PFSK-1 (cell line): ENCODE measurements around the gene SHF.

Experiments
- FOXP2 ChIP-seq: optimal IDR thresholded peaks from 2 replicates; pipeline ENCODE3; 2011; ENCODE audit warnings: borderline replicate concordance, control low read depth, inconsistent platforms; ENCODE audit not compliant: insufficient read depth; ENCODE audit errors: extremely low read length, extremely low read depth
- POLR2AphosphoS5 ChIP-seq: IDR thresholded peaks from 2 replicates; pipeline ENCODE4 v1.6.1; 2012; ENCODE audit warnings: low read depth, mild to moderate bottlenecking, control low read depth, low read length, moderate library complexity
- SIN3A ChIP-seq: IDR thresholded peaks from 2 replicates; pipeline ENCODE4 v1.6.1; 2012; ENCODE audit warnings: mild to moderate bottlenecking, low read length, moderate library complexity, borderline replicate concordance; ENCODE audit not compliant: insufficient read depth
- TAF1 ChIP-seq: IDR thresholded peaks from 2 replicates; pipeline ENCODE4 v1.6.1; 2012; ENCODE audit warnings: low read length, control low read depth, borderline replicate concordance; ENCODE audit not compliant: insufficient read depth
- TF ChIP-seq, protein P1 (sequence below), 2 experiments: IDR thresholded peaks; 2 replicates each; pipeline versions ENCODE4 v1.6.1 to v1.8.0; 2011 to 2012; ENCODE audit warnings: low read depth in 2 of 2, low read length in 2 of 2, control low read depth in 1 of 2, inconsistent platforms in 1 of 2, mild to moderate bottlenecking in 1 of 2, moderate library complexity in 1 of 2; ENCODE audit not compliant: insufficient read depth in 1 of 2

Gene SHF

DNA sequence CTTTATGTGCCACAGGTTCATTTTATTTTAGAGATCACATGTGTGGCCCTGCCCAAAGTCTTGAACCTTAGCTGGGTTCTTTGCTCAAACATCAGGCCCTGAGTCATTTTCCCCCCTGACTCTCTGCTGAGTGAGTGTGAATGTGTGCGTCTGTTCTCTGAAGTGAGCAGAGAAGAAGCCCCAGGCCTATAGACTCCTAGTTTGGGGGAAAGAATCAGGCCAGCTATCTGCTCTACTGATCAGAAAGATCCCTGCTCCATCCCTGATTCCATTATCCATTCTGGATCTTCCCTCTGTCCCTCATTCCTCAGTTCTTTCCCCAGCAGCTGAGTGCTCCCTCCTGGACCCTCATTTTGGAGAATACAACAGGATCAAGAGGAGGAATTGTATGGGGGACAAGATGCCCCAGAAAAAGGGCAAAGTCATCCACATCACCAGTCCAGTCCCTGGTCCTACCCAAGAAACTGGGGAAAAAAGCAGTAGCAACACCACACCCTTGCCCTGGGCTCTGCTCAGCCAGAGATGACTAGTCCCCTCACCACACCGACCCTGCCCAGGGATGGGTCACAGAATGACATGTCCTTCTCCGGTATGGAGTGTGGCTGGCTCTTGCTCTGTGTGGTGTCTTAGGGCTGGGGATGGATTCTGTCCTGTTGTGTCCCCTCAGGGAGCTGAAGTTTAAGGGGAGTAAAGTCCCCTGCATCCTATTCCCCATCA is 54.8 kb downstream of the SHF start:
- TF ChIP-seq SIN3A (no peak), POLR2AphosphoS5 (no peak), TAF1 (no peak), FOXP2 (no peak)
- TF ChIP-seq, protein P1, sequence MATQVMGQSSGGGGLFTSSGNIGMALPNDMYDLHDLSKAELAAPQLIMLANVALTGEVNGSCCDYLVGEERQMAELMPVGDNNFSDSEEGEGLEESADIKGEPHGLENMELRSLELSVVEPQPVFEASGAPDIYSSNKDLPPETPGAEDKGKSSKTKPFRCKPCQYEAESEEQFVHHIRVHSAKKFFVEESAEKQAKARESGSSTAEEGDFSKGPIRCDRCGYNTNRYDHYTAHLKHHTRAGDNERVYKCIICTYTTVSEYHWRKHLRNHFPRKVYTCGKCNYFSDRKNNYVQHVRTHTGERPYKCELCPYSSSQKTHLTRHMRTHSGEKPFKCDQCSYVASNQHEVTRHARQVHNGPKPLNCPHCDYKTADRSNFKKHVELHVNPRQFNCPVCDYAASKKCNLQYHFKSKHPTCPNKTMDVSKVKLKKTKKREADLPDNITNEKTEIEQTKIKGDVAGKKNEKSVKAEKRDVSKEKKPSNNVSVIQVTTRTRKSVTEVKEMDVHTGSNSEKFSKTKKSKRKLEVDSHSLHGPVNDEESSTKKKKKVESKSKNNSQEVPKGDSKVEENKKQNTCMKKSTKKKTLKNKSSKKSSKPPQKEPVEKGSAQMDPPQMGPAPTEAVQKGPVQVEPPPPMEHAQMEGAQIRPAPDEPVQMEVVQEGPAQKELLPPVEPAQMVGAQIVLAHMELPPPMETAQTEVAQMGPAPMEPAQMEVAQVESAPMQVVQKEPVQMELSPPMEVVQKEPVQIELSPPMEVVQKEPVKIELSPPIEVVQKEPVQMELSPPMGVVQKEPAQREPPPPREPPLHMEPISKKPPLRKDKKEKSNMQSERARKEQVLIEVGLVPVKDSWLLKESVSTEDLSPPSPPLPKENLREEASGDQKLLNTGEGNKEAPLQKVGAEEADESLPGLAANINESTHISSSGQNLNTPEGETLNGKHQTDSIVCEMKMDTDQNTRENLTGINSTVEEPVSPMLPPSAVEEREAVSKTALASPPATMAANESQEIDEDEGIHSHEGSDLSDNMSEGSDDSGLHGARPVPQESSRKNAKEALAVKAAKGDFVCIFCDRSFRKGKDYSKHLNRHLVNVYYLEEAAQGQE (IDR thresholded peaks at IDR 0.05; ENCODE audit: insufficient read depth in 1 of 2, low read depth in 2 of 2, low read length in 2 of 2), result no peak

DNA sequence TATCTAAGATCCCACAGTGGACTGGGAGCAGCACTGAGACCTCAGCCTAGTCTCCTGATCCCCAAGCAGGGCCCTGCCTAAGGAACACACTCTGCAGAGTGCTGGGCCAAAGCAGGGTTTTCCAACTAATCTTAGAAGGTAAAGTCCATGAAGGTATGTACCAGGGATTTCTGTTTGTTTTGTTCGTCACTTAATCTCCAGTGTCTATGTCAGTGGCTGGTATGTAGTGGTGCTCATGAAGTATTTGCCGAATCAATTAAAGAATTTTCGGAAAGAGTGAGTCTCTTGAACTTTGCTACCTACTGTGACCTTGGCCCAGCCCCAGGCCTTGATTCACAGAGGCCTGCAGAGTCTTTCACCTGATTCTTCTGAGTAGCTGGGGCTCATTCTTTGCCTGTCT is 56.3 kb downstream of the SHF start:
- TF ChIP-seq, protein P1 (IDR thresholded peaks at IDR 0.05; ENCODE audit: insufficient read depth in 1 of 2, low read depth in 2 of 2, low read length in 2 of 2), result no peak
- TF ChIP-seq FOXP2 (no peak), POLR2AphosphoS5 (no peak), TAF1 (no peak), SIN3A (no peak)

DNA sequence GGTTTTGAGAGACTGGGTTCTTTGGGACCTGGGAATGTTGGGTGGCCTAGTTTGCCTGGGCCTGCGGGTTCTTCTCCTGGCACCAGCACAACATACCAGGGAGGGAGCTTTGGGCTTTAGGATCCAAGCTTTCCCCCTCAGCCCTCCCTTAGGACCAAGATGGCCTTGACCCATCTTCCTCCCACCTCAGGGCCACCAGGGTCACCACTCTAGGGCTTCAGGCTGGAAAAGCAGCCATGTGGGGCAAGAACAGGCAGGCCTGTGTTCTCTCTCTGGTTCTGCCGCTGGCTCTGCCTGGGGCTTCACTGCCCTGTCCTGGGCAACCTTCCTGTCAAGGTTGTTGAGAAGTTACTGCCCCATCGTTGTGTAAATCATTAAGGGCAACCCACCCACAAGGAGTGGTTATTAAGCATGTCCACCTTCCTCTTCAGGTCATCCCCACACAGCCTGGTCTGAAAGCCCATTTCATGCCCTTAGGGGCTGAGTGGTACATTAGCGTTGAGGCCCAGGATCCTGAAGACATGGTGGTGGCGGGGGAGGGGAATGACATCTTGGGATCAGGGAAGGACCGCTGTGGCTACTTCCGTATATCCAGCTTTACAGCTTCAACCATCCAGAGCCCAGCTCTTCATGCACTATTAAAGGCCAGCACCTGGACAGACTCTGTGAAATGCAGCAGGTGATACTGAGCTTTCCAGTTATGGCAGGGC is 57.3 kb downstream of the SHF start:
- TF ChIP-seq TAF1, result no peak
- no peak for TF ChIP-seq FOXP2
- TF ChIP-seq, protein P1 (IDR thresholded peaks at IDR 0.05; ENCODE audit: insufficient read depth in 1 of 2, low read depth in 2 of 2, low read length in 2 of 2), result no peak
- no peak for TF ChIP-seq POLR2AphosphoS5
- TF ChIP-seq SIN3A, result no peak

DNA sequence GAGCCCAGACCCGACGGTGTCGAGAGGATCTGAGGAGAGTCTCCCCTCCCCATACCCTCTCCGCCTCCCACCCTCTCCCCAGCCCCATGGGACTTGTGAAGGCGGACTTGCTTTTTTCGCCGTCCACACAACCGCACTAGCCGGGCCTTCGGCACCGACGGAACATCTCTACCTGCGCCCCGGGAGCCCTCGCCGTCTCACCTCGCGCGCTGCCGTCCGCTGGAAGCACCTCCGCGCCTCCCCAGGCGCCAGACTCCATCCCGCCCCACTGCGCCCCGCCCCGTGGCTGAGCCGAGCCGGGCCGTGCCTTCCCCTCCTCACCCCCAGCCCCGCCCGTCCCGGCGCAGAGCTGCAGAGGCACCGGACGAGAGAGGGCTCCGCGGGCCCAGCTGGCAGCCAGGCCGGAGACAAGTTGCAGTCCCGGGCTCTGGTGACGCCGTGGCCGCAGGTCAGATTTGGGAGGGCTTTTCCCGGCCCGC is 58.1 kb downstream of the SHF start, which contains the start of the genes DUOX1 and DUOXA1:
DUOX1 (plus strand) TSS at position 344 of the 479 bp plus-strand sequence. CDS start 1,973 bp downstream, outside the sequence.
DUOXA1 (minus strand) TSS at position 229 of the 479 bp plus-strand sequence. CDS start 6,865 bp downstream, outside the sequence.
- TF ChIP-seq SIN3A, result no peak
- TF ChIP-seq POLR2AphosphoS5, result no peak
- no peak for TF ChIP-seq FOXP2
- no peak for TF ChIP-seq TAF1
- TF ChIP-seq, protein P1 (IDR thresholded peaks at IDR 0.05; ENCODE audit: insufficient read depth in 1 of 2, low read depth in 2 of 2, low read length in 2 of 2), result no peak
